ENCODE measurements around the gene PAM.
"Not testable (repeated sequence)": the region's sequence is repeated elsewhere in the genome, so short reads cannot be mapped to it uniquely, and the experiment has no call there.

- TF ChIP-seq POLR2A, POLR2AphosphoS5 (IDR thresholded peaks at IDR 0.05): not testable (repeated sequence)
Measured at GRCh38 chr5:102907099-102907498, 152.0 kb downstream of the PAM start.
